Measurements from ENCODE around the gene CRB2.

GRCh38 chr9:123406691-123407216, 50.8 kb downstream of the CRB2 start:
- TF ChIP-seq CTCF (IDR thresholded peaks at IDR 0.05; ENCODE audit: insufficient read depth, low read length) (no peak), POLR2AphosphoS5 (IDR thresholded peaks at IDR 0.05; ENCODE audit: low read depth) (no peak)
- TF ChIP-seq, protein P1, sequence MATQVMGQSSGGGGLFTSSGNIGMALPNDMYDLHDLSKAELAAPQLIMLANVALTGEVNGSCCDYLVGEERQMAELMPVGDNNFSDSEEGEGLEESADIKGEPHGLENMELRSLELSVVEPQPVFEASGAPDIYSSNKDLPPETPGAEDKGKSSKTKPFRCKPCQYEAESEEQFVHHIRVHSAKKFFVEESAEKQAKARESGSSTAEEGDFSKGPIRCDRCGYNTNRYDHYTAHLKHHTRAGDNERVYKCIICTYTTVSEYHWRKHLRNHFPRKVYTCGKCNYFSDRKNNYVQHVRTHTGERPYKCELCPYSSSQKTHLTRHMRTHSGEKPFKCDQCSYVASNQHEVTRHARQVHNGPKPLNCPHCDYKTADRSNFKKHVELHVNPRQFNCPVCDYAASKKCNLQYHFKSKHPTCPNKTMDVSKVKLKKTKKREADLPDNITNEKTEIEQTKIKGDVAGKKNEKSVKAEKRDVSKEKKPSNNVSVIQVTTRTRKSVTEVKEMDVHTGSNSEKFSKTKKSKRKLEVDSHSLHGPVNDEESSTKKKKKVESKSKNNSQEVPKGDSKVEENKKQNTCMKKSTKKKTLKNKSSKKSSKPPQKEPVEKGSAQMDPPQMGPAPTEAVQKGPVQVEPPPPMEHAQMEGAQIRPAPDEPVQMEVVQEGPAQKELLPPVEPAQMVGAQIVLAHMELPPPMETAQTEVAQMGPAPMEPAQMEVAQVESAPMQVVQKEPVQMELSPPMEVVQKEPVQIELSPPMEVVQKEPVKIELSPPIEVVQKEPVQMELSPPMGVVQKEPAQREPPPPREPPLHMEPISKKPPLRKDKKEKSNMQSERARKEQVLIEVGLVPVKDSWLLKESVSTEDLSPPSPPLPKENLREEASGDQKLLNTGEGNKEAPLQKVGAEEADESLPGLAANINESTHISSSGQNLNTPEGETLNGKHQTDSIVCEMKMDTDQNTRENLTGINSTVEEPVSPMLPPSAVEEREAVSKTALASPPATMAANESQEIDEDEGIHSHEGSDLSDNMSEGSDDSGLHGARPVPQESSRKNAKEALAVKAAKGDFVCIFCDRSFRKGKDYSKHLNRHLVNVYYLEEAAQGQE (IDR thresholded peaks at IDR 0.05; ENCODE audit: insufficient replicate concordance, low read depth): no peak
